GM12874 (cell line): ENCODE results near the gene CCL26.

Source experiments
- TF ChIP-seq, protein P1 (sequence below): IDR thresholded peaks from 2 replicates; pipeline ENCODE4 v1.5.1; 2011; ENCODE audit warnings: low read depth, mild to moderate bottlenecking, control low read depth, low read length, moderate library complexity; ENCODE audit not compliant: insufficient read depth

Gene CCL26

DNA sequence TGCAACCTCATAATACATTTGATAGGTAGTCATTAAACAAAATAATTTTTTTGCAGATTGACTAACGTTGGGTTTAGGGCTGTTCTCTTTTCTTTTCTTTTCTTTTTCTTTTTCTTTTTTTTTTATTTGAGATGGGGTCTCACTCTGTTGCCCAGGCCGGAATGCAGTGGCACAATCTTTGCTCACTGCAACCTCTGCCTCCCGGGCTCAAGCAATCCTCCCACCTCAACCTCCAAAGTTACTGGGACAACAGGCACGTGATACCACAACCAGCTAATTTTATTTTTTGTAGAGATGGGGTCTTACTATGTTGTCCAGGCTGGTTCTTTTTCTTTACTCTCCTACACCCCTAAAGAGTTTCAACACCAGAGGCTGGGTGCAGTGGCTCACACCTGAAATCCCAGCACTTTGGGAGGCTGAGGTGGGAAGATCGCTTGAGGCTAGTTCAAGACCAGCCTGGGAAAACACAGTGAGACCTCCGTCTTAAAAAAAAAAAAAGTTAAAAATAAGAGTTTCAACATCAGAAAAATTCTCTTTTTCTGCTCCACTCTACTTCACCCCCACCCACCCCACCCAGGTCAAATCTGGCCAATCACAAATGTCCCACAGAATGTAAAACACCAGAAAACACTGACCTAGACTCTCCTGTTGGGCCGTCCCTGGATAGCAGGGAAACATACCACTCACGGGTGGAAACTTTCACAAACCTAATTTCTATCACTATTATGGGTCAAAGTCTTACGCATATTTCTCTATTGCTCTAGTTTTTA is 36.2 kb downstream of the CCL26 start:
- TF ChIP-seq, protein P1, sequence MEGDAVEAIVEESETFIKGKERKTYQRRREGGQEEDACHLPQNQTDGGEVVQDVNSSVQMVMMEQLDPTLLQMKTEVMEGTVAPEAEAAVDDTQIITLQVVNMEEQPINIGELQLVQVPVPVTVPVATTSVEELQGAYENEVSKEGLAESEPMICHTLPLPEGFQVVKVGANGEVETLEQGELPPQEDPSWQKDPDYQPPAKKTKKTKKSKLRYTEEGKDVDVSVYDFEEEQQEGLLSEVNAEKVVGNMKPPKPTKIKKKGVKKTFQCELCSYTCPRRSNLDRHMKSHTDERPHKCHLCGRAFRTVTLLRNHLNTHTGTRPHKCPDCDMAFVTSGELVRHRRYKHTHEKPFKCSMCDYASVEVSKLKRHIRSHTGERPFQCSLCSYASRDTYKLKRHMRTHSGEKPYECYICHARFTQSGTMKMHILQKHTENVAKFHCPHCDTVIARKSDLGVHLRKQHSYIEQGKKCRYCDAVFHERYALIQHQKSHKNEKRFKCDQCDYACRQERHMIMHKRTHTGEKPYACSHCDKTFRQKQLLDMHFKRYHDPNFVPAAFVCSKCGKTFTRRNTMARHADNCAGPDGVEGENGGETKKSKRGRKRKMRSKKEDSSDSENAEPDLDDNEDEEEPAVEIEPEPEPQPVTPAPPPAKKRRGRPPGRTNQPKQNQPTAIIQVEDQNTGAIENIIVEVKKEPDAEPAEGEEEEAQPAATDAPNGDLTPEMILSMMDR, result no peak

DNA sequence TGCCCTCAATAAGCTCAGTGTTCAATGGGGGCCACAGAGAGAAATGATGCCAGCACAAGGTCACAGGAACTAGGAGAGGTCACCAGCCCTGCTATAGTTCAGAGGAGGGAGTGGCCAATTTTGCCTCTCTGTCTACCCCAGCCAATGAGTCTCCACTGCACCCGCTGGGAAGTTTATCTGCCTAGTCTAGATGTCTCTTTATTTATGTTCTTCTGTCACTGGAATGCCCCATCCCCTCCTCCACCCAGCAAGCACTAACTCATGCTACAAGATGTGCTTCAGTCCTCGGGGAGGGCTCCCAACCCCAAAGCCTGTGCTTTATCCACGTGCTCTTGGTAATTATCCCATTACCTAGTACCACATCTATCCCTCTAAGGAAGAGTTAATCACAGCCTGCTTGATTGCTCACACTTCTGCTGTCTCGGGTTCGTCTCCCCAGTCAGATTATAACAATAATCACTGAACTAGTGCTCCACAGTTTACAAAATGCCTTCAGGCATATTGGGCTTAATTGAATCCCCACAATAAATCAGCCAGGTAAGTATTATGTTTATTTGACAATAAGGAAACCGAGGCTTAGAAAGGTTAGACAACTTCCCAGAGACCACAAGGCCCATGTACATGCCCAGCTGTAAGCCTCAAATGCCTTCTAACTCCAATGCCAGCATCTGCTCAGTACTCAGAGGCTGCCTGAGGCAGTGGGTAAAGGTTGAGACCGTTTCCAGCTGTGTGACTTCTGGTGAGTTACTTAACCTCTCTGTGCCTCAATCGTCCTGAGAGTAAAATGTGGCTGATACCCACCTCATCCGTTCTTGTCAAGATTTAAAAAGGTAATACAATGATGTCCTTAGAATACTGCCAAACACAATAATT is 37.2 kb downstream of the CCL26 start:
- TF ChIP-seq, protein P1, result no peak

DNA sequence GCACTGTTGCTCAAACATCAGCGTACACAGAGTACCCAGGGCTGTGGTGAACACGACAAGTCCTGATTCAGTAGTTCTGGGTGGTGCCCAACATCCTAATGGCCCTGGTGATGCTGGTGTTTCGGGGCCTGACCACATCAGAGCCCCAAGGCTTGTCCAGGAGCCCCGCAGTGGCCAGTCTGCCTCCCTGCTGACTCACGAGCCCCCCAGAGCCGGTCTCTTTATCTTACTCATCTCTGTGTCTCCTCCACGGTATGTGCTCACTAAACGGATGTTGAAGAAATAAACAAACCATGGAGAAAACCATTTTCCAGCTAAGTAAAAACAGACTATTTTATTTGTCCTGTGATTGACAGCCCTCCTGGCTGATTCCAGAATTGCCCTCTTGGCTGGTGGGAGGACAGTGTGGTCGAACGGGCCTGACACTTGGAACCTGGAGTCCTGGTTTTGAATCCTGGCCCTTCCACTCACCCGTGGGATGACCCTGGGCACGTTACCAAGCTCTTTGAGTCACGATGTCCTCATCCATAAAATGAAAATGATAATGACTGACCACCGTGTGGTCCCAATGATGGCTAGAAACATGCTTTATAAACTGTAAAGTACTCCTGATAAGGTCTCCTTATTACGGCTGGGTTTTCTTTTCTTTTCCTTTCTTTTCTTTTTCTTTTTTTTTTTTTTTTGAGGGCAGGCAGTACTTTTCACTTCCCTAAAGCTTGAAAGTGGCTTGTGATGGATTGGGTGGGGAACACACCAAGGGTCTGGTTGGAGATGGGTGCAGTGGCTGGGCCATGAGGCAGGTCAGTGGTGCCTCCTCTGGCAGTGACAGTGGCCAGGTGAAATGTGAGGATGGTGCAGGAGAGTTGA is 39.0 kb downstream of the CCL26 start:
- TF ChIP-seq, protein P1, result no peak

DNA sequence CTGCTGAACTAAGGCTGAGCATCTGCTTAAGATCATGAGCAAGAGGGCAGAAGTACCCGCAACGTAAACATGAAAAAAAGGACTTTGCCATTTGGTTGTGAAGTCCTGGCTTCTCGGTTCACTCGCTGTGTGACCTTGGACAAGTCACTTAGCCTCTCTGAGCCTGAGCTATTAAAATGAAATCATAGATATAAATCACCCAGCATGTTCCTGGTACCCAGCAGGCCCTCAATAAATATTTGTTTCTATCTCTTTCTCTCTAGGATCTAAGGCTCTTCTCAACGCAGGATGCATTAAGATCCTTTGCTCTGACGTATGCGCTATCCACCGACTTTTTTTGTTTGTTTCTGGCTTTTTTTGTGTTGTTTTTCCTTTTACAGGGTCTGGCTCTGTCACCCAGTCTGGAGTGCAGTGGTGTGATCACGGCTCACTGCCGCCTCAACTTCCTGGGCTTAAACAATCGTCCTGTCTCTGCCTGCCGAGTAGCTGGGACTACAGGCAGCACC is 39.9 kb downstream of the CCL26 start:
- TF ChIP-seq, protein P1, result no peak

DNA sequence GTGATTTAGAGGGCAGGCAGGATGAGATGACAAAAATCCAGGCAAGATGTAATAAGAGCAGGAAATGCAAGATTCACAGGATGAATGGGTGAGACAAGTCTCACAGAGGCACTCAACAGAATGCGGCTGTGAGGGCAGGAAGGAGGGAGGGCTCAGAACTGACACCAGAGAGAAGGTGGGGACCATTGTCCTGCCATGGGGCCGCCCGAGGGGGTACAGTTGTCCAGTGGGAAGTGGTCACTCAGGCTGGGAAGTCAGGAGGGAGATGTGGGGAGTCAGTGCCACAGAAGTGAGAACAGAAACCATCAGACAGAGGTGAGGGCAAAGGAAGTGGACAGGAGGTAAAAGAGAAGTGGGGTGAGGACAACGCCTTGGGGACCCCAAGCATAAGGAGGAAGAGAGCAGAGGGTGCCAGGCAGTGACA is 42.1 kb downstream of the CCL26 start:
- TF ChIP-seq, protein P1, result no peak

DNA sequence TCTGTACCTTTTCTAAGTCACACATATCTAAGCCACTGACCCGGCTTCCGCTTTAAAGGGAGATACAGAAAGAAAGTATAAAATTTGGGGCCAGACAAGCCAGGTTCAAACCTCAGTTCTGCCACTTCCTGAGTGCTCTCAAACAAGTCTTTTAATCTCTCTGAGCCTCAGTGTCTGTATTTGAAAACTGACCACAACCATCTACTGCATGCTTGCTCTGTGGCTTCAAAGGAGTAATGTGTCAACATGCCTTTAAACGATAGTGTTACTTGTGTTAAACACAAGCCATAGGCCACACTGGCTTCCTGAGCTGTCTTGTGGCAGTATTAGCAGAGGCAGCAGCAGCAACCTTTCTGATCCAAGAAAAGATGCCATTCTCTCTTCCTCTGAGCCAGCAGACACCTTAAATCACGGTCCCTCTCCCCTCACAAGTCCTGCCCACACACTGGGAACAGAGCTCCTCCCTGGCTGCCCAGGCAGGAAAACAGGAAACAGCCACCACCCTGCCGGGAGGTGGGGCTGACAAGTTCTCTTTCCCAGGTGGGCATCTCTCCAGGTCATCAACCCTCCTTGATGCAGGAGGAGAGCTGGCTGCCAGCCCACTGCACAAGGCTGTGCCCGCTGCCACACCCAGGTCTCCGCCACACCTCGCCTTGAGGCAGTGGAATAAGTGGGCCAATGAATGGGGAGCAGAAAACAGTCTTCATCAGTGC is 44.0 kb downstream of the CCL26 start:
- TF ChIP-seq, protein P1, result no peak
